Keratinocyte (primary cell): ENCODE data around the gene EYA4.

ENCODE experiments used
- EZH2 ChIP-seq: IDR thresholded peaks from one replicate; pipeline ENCODE4 v1.6.1; 2012; ENCODE audit warnings: inconsistent platforms, mild to moderate bottlenecking, low read length, moderate library complexity
- TF ChIP-seq, protein P1 (sequence below), 3 experiments: IDR thresholded peaks in 1 of 3; conservative IDR thresholded peaks in 1 of 3; optimal IDR thresholded peaks in 1 of 3; 2 replicates in 2 of 3; 3 replicates in 1 of 3; pipeline versions ENCODE3 to v1.5.1; 2011; ENCODE audit warnings: low read length in 3 of 3, mild to moderate bottlenecking in 3 of 3, moderate library complexity in 2 of 3, control low read depth in 1 of 3, inconsistent platforms in 1 of 3; ENCODE audit not compliant: insufficient read depth in 2 of 3; ENCODE audit errors: extremely low read depth in 1 of 3

DNA sequence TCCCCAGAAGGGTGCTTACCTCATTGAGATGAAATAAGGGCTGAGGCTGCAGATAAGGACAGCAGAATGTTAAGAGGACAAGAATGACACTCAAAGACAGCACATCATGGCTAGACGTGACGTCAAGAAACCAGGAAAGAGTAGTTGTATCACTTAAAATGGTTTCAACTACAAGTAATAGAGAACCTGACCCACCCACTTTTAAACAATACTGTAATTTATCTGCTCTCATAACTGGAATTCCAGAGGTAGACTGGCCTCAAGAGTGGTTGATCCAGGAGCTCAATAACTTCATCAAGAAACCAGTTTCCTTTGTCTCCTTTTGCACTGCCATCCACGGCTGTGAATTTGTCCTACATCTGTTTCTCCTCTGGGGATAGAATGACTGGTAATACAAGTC is 187.1 kb downstream of the EYA4 start:
- TF ChIP-seq, protein P1, sequence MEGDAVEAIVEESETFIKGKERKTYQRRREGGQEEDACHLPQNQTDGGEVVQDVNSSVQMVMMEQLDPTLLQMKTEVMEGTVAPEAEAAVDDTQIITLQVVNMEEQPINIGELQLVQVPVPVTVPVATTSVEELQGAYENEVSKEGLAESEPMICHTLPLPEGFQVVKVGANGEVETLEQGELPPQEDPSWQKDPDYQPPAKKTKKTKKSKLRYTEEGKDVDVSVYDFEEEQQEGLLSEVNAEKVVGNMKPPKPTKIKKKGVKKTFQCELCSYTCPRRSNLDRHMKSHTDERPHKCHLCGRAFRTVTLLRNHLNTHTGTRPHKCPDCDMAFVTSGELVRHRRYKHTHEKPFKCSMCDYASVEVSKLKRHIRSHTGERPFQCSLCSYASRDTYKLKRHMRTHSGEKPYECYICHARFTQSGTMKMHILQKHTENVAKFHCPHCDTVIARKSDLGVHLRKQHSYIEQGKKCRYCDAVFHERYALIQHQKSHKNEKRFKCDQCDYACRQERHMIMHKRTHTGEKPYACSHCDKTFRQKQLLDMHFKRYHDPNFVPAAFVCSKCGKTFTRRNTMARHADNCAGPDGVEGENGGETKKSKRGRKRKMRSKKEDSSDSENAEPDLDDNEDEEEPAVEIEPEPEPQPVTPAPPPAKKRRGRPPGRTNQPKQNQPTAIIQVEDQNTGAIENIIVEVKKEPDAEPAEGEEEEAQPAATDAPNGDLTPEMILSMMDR (optimal IDR thresholded peaks at IDR 0.05 in 1 of 3, IDR thresholded peaks at IDR 0.05 in 1 of 3, conservative IDR thresholded peaks at IDR 0.05 in 1 of 3; ENCODE audit: extremely low read depth in 1 of 3, insufficient read depth in 2 of 3, low read length in 3 of 3) = no peak
- TF ChIP-seq EZH2 = no peak
